ENCODE data around the gene TRPV4. TPM values are rescaled to one million over a fixed set of nuclear protein-coding genes. Genes with fewer than 3 reads are reported as not detected.

The TRPV4 gene
- total RNA-seq, 4 donors from 2014 or later: not detected

GRCh38 chr12:109739747-109740693 lies 93.2 kb downstream of the TRPV4 start:
- no peaks in the 10 kb centered on the region for H3K9me3 ChIP-seq
- intact Hi-C loops (cut with DNase I; ENCODE audit: low total_unique reads) (no loop called here), in situ Hi-C loops (cut with MboI; ENCODE audit: low sequenced_read_pairs in 4 of 4) (no loop called here)
- H3K27ac ChIP-seq: no peak overlapping the region
- no peaks in the 10 kb centered on the region for H3K27me3 ChIP-seq
- ATAC-seq (no peak), DNase-seq (peak in 1 of 2 donors; percentile 5)
- TF ChIP-seq CTCF (IDR thresholded peaks at IDR 0.05 in 4 of 5, conservative IDR thresholded peaks at IDR 0.05 in 1 of 5): no peak
- no peak for TF ChIP-seq POLR2A (IDR thresholded peaks at IDR 0.05)
- no peaks in the 10 kb centered on the region for H3K4me1 ChIP-seq
- no peak overlapping the region for H3K4me3 ChIP-seq
- no peaks in the 10 kb centered on the region for H3K36me3 ChIP-seq

- TF ChIP-seq POLR2A (IDR thresholded peaks at IDR 0.05) (no peak), CTCF (IDR thresholded peaks at IDR 0.05 in 4 of 5, conservative IDR thresholded peaks at IDR 0.05 in 1 of 5) (no peak)
- Histone ChIP-seq H3K4me1 (no peaks in the 10 kb centered on the region), H3K36me3 (no peaks in the 10 kb centered on the region), H3K27ac (no peak overlapping the region), H3K27me3 (no peaks in the 10 kb centered on the region), H3K9me3 (no peaks in the 10 kb centered on the region), H3K4me3 (no peak overlapping the region)
- ATAC-seq: no peak
- in situ Hi-C loops (cut with MboI; ENCODE audit: low sequenced_read_pairs in 4 of 4) (no loop called here), intact Hi-C loops (cut with DNase I; ENCODE audit: low total_unique reads) (no loop called here)
- DNase-seq: peak in 1 of 2 donors; percentile 1
Measured at GRCh38 chr12:109738878-109739665, 94.1 kb downstream of the TRPV4 start.

- in situ Hi-C loops (cut with MboI; ENCODE audit: low sequenced_read_pairs in 4 of 4) (no loop called here), intact Hi-C loops (cut with DNase I; ENCODE audit: low total_unique reads) (no loop called here)
- no peaks in the 10 kb centered on the region for H3K9me3 ChIP-seq
- no peak for ATAC-seq
- no peak for DNase-seq
- no peaks in the 10 kb centered on the region for H3K4me1 ChIP-seq
- no peak overlapping the region for H3K4me3 ChIP-seq
- TF ChIP-seq CTCF (IDR thresholded peaks at IDR 0.05 in 4 of 5, conservative IDR thresholded peaks at IDR 0.05 in 1 of 5) (no peak), POLR2A (IDR thresholded peaks at IDR 0.05) (no peak)
- no peaks in the 10 kb centered on the region for H3K27me3 ChIP-seq
- H3K27ac ChIP-seq: no peak overlapping the region
- no peaks in the 10 kb centered on the region for H3K36me3 ChIP-seq
Measured at GRCh38 chr12:109738209-109738608, 95.0 kb downstream of the TRPV4 start.

- DNase-seq: no peak
- Histone ChIP-seq H3K9me3 (no peaks in the 10 kb centered on the region), H3K4me3 (no peak overlapping the region), H3K27ac (no peak overlapping the region), H3K36me3 (no peaks in the 10 kb centered on the region), H3K27me3 (no peaks in the 10 kb centered on the region), H3K4me1 (no peaks in the 10 kb centered on the region)
- TF ChIP-seq CTCF (IDR thresholded peaks at IDR 0.05 in 4 of 5, conservative IDR thresholded peaks at IDR 0.05 in 1 of 5) (no peak), POLR2A (IDR thresholded peaks at IDR 0.05) (no peak)
- no peak for ATAC-seq
- intact Hi-C loops (cut with DNase I; ENCODE audit: low total_unique reads): no loop called here
- in situ Hi-C loops (cut with MboI; ENCODE audit: low sequenced_read_pairs in 4 of 4): no loop called here
Measured at GRCh38 chr12:109737631-109738030, 95.6 kb downstream of the TRPV4 start.
